22Rv1 (cell line): ENCODE measurements around the gene TLE6.

Experiments
- ZFX ChIP-seq: fragments of 450-650 bp; IDR thresholded peaks from 2 replicates; pipeline ENCODE4 v1.6.1; 2017; ENCODE audit warnings: antibody characterized with exemption, borderline replicate concordance
- TF ChIP-seq, protein P1 (sequence below): fragments of 450-650 bp; IDR thresholded peaks from 2 replicates; pipeline ENCODE4 v1.5.1; 2017; ENCODE audit warnings: mild to moderate bottlenecking

DNA sequence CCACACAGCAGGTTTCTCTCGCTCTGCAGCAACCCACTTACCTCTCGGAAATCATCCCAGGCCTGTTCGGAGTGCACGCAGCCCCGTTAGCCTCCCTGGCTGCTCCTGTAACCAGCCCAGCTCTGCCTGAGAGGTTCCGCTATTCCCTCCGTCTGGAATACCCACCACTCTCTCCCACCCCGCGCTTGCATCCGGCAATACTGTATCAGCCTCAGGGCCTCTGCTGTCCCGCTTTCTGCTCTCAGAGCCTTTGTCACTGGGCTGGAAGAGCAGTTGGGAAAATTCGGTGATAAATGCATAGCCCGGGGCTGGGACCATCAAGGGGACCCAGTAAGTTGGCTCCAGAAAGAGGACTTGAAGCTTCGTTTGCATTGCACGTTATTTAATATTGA is 759 bp upstream of the TLE6 start:
- TF ChIP-seq, protein P1, sequence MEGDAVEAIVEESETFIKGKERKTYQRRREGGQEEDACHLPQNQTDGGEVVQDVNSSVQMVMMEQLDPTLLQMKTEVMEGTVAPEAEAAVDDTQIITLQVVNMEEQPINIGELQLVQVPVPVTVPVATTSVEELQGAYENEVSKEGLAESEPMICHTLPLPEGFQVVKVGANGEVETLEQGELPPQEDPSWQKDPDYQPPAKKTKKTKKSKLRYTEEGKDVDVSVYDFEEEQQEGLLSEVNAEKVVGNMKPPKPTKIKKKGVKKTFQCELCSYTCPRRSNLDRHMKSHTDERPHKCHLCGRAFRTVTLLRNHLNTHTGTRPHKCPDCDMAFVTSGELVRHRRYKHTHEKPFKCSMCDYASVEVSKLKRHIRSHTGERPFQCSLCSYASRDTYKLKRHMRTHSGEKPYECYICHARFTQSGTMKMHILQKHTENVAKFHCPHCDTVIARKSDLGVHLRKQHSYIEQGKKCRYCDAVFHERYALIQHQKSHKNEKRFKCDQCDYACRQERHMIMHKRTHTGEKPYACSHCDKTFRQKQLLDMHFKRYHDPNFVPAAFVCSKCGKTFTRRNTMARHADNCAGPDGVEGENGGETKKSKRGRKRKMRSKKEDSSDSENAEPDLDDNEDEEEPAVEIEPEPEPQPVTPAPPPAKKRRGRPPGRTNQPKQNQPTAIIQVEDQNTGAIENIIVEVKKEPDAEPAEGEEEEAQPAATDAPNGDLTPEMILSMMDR: no peak
- TF ChIP-seq ZFX: no peak
